ENCODE measurements around the gene C2orf78. TPM values are rescaled to one million over a fixed set of nuclear protein-coding genes. Genes with fewer than 3 reads are reported as not detected.

C2orf78 gene
- total and polyA plus RNA-seq, 10 of the 15 experiments (the other 5 are each of a cell fraction or from before 2014, with no cell fraction given): 0.08 to 0.82 (median 0.40) TPM

- TF ChIP-seq BCL3 (IDR thresholded peaks at IDR 0.05; ENCODE audit: borderline replicate concordance, insufficient read depth, low read depth, low read length, poor library complexity, severe bottlenecking) (peak; percentile 15), POLR2AphosphoS5 (IDR thresholded peaks at IDR 0.05; ENCODE audit: low read length) (peak; percentile 76; the same call in 1 of the 2 replicates), ZNF24 (IDR thresholded peaks at IDR 0.05) (no peak), HCFC1 (IDR thresholded peaks at IDR 0.05; ENCODE audit: low read length) (peak; percentile 76), RUNX3 (IDR thresholded peaks at IDR 0.05; ENCODE audit: low read length) (no peak), ZNF687 (IDR thresholded peaks at IDR 0.05) (no peak; the same call in 1 of the 2 replicates), SRF (IDR thresholded peaks at IDR 0.05; ENCODE audit: low read depth in 2 of 2, low read length in 2 of 2) (peak in 1 of 2 experiments; percentile 31; a peak in 1 of 4 replicates), RCOR1 (conservative IDR thresholded peaks at IDR 0.05; ENCODE audit: low read depth, low read length) (0 out of 2 replicates have a peak, but pooled peaks have one; percentile 61), TCF3 (IDR thresholded peaks at IDR 0.05; ENCODE audit: borderline replicate concordance, insufficient read depth, low read depth, low read length) (peak; percentile 91), CBX5 (IDR thresholded peaks at IDR 0.05; ENCODE audit: low read depth) (peak; percentile 95), GATAD2B (conservative IDR thresholded peaks at IDR 0.05; ENCODE audit: low read depth) (peak; percentile 72; the same call in 1 of the 2 replicates), KLF5 (IDR thresholded peaks at IDR 0.05; ENCODE audit: partially characterized antibody) (peak; percentile 71), RB1 (IDR thresholded peaks at IDR 0.05; ENCODE audit: borderline replicate concordance) (no peak; the same call in none of the 2 replicates), IRF4 (IDR thresholded peaks at IDR 0.05; ENCODE audit: low read depth, low read length) (peak; percentile 73), ATF7 (IDR thresholded peaks at IDR 0.05; ENCODE audit: low read depth) (peak; percentile 72), ZBED1 (IDR thresholded peaks at IDR 0.05; ENCODE audit: borderline replicate concordance) (no peak)
Observed at GRCh38 chr2:73736855-73737779, 46.9 kb upstream of the C2orf78 start, which contains the start of gene TPRKB (continued).
